Measurements from ENCODE around the gene SLC41A3. TPM values are rescaled to one million over a fixed set of nuclear protein-coding genes. Genes with fewer than 3 reads are reported as not detected.

The SLC41A3 gene
- total and polyA plus RNA-seq, 12 donors = 40.8 to 140 (median 74.4) TPM

DNA sequence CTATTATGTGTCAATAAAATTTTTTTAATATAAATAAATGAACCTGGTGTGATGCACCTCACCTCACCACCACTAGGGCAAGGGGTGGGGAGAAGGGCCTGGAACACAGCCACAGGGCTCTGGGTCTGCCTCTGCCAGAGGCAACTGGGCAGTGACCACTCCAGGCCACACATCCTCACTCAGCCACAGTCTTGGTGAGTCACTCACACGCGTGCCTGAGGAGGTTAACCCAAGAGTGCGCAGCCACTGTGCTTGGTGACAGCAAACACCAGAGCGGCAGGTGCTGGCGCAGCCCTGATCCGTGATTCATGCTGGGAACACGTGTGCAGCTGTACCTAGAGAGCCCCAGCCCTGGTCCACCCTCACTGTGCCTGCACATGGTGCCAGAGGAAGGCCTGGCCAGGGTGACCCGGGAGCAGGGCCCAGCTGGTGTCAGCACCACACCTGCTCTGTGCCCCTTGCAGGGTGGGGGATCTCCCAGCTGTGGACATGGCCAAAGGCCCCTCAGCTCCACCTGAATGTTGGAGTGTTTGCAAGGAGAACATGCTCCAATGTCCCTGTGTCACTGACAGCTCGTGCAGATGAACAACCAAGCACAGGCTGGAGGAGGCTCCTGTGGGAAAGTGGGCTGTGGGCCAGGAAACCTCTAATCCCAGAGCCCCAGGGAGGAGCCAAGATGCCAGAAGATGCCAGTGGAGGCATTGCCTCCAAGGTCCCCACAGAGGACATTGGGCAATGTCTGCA, 2.1 kb downstream of the SLC41A3 start:
- DNase-seq = peak; percentile 46 to 90 (median 81)
- H3K4me1 ChIP-seq (replicated peaks in 1 of 2) = peaks cover 0 to 28% of the 10 kb centered on the region in 2 donors
- 40 to 70% (median 62%) methylated on average over 1 to 9 of the region's 9 CpGs for WGBS, 4 donors
- no peaks in the 10 kb centered on the region for H3K36me3 ChIP-seq (replicated peaks in 1 of 2)
- H3K9me3 ChIP-seq (replicated peaks in 1 of 3) = no peaks in the 10 kb centered on the region
- H3K27me3 ChIP-seq = no peaks in the 10 kb centered on the region
- no peak overlapping the region for H3K4me3 ChIP-seq
- intact Hi-C loops (cut with DNase I) = no loop called here
- peak overlapping the region in 2 of 5 donors; percentile 54 to 63 for H3K27ac ChIP-seq
- TF ChIP-seq POLR2A (IDR thresholded peaks at IDR 0.05) (no peak), CTCF (IDR thresholded peaks at IDR 0.05) (peak; percentile 11 to 52 (median 38))

DNA sequence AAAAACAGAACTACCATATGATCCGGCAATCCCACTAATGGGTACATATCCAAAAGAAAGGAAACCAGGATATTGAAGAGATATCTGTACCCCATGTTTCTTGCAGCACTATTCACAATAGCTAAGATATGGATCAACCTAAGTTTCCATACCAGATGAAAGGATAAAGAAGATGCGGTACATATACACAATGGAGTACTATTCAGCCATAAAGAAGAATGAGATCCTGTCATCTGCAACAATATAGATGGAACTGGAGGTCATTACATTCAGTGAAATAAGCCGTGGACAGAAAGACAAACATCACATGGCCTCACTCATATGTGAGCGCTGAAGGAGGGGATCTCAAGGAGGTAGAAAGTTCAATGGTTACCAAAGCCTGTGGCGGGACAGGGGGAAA, 3.0 kb downstream of the SLC41A3 start:
- no peaks in the 10 kb centered on the region for H3K36me3 ChIP-seq (replicated peaks in 1 of 2)
- H3K4me1 ChIP-seq (replicated peaks in 1 of 2) = peaks cover 0 to 28% of the 10 kb centered on the region in 2 donors
- H3K4me3 ChIP-seq = no peak overlapping the region
- H3K27ac ChIP-seq = no peak overlapping the region
- no peaks in the 10 kb centered on the region for H3K27me3 ChIP-seq
- DNase-seq = no peak
- 76 to 99% (median 95%) methylated on average over 5 of the region's 5 CpGs for WGBS, 4 donors
- H3K9me3 ChIP-seq (replicated peaks in 1 of 3) = no peaks in the 10 kb centered on the region
- TF ChIP-seq POLR2A (IDR thresholded peaks at IDR 0.05) = no peak
- TF ChIP-seq CTCF (IDR thresholded peaks at IDR 0.05) = no peak
- intact Hi-C loops (cut with DNase I) = no loop called here

DNA sequence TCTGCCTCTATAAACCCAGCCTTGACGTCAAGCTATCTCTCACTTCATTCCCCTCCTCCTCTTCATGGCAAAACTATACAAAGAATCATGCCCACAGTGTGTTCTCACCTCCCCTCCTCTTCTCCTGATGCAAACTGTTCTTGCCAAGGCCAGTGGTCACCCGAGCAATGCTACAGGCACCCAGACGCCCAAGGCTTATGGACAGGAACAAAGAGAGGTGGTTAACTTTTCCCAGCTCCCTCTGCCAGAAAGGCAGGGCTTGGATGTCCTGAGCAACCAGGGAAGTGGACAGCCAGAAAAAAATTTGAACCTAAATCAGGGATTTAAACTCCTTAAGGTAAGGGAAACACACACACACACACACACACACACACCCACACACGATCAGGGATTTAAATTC, 5.1 kb downstream of the SLC41A3 start:
- peaks cover 0 to 22% of the 10 kb centered on the region in 2 donors for H3K4me1 ChIP-seq (replicated peaks in 1 of 2)
- no peaks in the 10 kb centered on the region for H3K9me3 ChIP-seq (replicated peaks in 1 of 3)
- H3K27ac ChIP-seq = no peak overlapping the region
- H3K36me3 ChIP-seq (replicated peaks in 1 of 2) = no peaks in the 10 kb centered on the region
- no peaks in the 10 kb centered on the region for H3K27me3 ChIP-seq
- H3K4me3 ChIP-seq = no peak overlapping the region
- 65 to 84% (median 68%) methylated on average over 4 of the region's 4 CpGs for WGBS, 4 donors
- no peak for TF ChIP-seq CTCF (IDR thresholded peaks at IDR 0.05)
- TF ChIP-seq POLR2A (IDR thresholded peaks at IDR 0.05) = no peak
- intact Hi-C loops (cut with DNase I) = no loop called here
- peak in 1 of 7 donors; percentile 35 for DNase-seq

- no peak overlapping the region for H3K4me3 ChIP-seq
- no peaks in the 10 kb centered on the region for H3K27me3 ChIP-seq
- TF ChIP-seq CTCF (IDR thresholded peaks at IDR 0.05) (no peak), POLR2A (IDR thresholded peaks at IDR 0.05) (no peak)
- peaks cover 0 to 14% of the 10 kb centered on the region in 2 donors for H3K4me1 ChIP-seq (replicated peaks in 1 of 2)
- WGBS, 4 donors = 96 to 100% (median 96%) methylated on average over 9 to 11 of the region's 11 CpGs
- intact Hi-C loops (cut with DNase I) = no loop called here
- H3K9me3 ChIP-seq (replicated peaks in 1 of 3) = no peaks in the 10 kb centered on the region
- DNase-seq = peak in 1 of 7 donors; percentile 41
- H3K36me3 ChIP-seq (replicated peaks in 1 of 2) = no peaks in the 10 kb centered on the region
- no peak overlapping the region for H3K27ac ChIP-seq
Observed at GRCh38 chr3:126077754-126078153, 6.2 kb downstream of the SLC41A3 start.

All from adrenal gland (tissue), 12 donors.